Mucosa of descending colon (tissue), 3 donors: ENCODE measurements around the gene NME7. TPM values are rescaled to one million over a fixed set of nuclear protein-coding genes. Genes with fewer than 3 reads are reported as not detected.

Experiments used
- ATAC-seq: fragments of 200-7000 bp; cut with Tn5 transposase; one replicate; pipeline ENCODE4 v1.9.1; 2020; ENCODE audit warnings: mild to moderate bottlenecking, moderate library complexity
- DNase-seq, 3 donors: peaks; one replicate each; pipeline ENCODE4 v3.0.0-alpha.2; 2020
- H3K36me3 ChIP-seq: fragments of 200-600 bp; one replicate; pipeline ENCODE4 v1.8.0; 2021; ENCODE audit warnings: low read depth, mild to moderate bottlenecking
- H3K4me1 ChIP-seq: fragments of 200-600 bp; one replicate; pipeline ENCODE4 v1.8.0; 2021; ENCODE audit warnings: low read depth, mild to moderate bottlenecking
- H3K4me3 ChIP-seq: fragments of 200-600 bp; one replicate; pipeline ENCODE4 v1.8.0; 2021; ENCODE audit warnings: mild to moderate bottlenecking
- H3K9me3 ChIP-seq: fragments of 200-600 bp; one replicate; pipeline ENCODE4 v1.8.0; 2021; ENCODE audit warnings: mild to moderate bottlenecking
- CTCF ChIP-seq: fragments of 200-600 bp; IDR thresholded peaks from one replicate; pipeline ENCODE4 v1.8.0; 2022; ENCODE audit warnings: antibody characterized with exemption, mild to moderate bottlenecking
- intact Hi-C, 2 donors: fragments of 100-400 bp; cut with DNase I in 1 of 2; cut with micrococcal nuclease in 1 of 2; formaldehyde crosslinking; loops; one replicate each; pipeline versions ENCODE4 v1.11.0 to v1.11.1; 2022; cut with DNase I, micrococcal nuclease
- total RNA-seq, 3 donors: library from RNA; stranded (reverse); fragmentation: NEBNext Ultra II Directional in 2 of 3; extraction: Animal tissue kit (Norgen Biotek cat#: 25700) in 2 of 3; gene quantifications; one replicate each; pipeline versions ENCODE4 v1.2.1 to v1.2.4, GENCODE V29; 2021 to 2023
- donor health status: DM: no; HTN: no; CAD: no; lungs with moderate emphysema.
- donor health status: DM: no; HTN: no; CAD: no.
- donor health status: DM: no; HTN: yes; CAD: no.

NME7 gene
- total RNA-seq, 3 donors from 2014 or later = 6.4 to 15.6 (median 7.2) TPM

- H3K36me3 ChIP-seq = no peaks in the 10 kb centered on the region
- TF ChIP-seq CTCF = no peak
- peaks cover 37% of the 10 kb centered on the region for H3K4me1 ChIP-seq
- ATAC-seq = no peak
- no peaks in the 10 kb centered on the region for H3K9me3 ChIP-seq
- intact Hi-C loops = no loop called here
- H3K4me3 ChIP-seq = peak overlapping the region; percentile 92
- DNase-seq = peak in 2 of 3 donors; percentile 30 to 61
These were observed 260.5 kb downstream of the NME7 start for GRCh38 chr1:169106921-169107602.

DNA sequence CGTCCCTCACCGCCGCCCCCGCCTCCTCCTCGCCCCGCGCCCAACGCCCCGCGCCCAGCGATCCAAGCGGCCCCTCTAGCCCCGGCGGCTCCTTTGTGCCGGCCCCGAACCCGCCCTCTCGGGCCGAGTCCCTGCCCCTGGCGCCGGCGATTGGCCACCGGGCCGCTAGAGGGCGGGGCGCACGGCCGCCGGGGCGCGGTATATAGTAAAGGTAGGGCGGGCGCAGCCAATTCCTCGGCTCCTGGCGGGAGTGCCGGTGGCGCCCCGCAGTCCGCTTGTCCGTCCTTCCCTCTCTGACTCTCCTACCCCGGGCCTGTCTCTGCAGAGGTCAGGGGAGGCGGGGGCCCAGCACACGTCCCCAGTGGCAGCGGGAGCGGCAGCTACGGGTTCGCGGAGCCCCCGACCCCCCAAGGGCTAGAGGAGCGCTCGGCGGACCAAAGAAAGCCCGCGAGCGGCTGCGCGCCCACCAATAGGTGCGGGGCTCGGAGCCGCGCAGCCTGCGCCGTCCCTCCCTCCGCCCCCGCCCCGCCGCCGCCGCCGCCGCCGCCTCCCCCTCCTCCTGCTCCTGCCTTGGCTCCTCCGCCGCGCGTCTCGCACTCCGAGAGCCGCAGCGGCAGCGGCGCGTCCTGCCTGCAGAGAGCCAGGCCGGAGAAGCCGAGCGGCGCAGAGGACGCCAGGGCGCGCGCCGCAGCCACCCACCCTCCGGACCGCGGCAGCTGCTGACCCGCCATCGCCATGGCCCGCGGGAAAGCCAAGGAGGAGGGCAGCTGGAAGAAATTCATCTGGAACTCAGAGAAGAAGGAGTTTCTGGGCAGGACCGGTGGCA is 261.3 kb downstream of the NME7 start, which contains the start of gene ATP1B1:
TSS of gene ATP1B1 (plus strand) at position 596 of the 826 bp plus-strand sequence. CDS start at position 736, 140 bp downstream.
- H3K9me3 ChIP-seq = no peaks in the 10 kb centered on the region
- peak; percentile 66 for TF ChIP-seq CTCF
- DNase-seq = peak; percentile 91 to 97 (median 91)
- no peaks in the 10 kb centered on the region for H3K36me3 ChIP-seq
- peak within 1 kb of the TSS; percentile 92 for H3K4me3 ChIP-seq
- H3K4me1 ChIP-seq = peaks cover 36% of the 10 kb centered on the region
- ATAC-seq = peak; percentile 77
- intact Hi-C loops = no loop called here

DNA sequence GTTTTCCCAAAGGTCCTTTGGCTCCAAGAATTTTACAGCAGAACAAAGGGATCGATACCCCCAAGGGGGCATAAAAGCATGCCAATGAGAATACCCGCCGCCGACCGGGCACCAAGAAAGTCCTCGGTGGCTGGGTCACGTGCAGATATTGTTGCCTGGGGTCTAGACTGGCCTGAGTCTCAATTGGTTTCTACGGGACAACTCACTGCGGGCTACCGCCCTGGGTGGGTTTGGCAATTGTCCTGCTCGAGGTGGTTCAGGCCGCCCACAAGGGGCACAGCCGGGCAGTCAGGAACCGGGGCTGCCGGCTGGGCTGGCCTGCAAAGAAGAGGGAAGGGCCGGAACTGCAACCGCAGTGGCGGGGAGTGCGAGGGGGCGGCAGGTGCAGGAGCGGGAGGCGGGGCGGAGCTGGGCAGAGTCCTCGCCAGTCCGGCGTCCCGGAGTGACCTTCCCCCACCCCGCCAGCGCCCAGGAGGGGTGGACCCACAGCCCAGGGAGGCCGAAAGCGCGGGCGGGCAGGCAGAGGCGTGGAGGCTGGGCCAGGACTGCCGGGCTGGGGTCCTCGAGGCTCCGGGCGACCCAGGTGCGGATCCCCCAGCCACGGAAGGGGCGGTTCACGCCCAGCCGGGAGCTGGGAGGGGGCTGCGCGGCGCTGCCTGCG is 262.0 kb downstream of the NME7 start:
- Histone ChIP-seq H3K9me3 (no peaks in the 10 kb centered on the region), H3K36me3 (no peaks in the 10 kb centered on the region), H3K4me1 (peaks cover 35% of the 10 kb centered on the region), H3K4me3 (peak overlapping the region; percentile 92)
- TF ChIP-seq CTCF = no peak
- intact Hi-C loops = no loop called here
- peak; percentile 69 for ATAC-seq
- peak; percentile 94 to 97 (median 96) for DNase-seq

GRCh38 chr1:169105087-169105433 is 262.5 kb downstream of the NME7 start:
- H3K4me3 ChIP-seq = no peak overlapping the region
- no peaks in the 10 kb centered on the region for H3K9me3 ChIP-seq
- TF ChIP-seq CTCF = no peak
- intact Hi-C loops = no loop called here
- ATAC-seq (no peak), DNase-seq (no peak)
- H3K4me1 ChIP-seq = peaks cover 35% of the 10 kb centered on the region
- no peaks in the 10 kb centered on the region for H3K36me3 ChIP-seq

- TF ChIP-seq CTCF = no peak
- Histone ChIP-seq H3K9me3 (no peaks in the 10 kb centered on the region), H3K4me1 (peaks cover 38% of the 10 kb centered on the region), H3K4me3 (no peak overlapping the region), H3K36me3 (no peaks in the 10 kb centered on the region)
- ATAC-seq (peak; percentile 56), DNase-seq (peak; percentile 87 to 91 (median 89))
- intact Hi-C loops = no loop called here
These were observed 264.1 kb downstream of the NME7 start for GRCh38 chr1:169103480-169103893.
